NT2/D1 (cell line): ENCODE data around the gene CEACAM16.

ENCODE experiments used
- SUZ12 ChIP-seq: IDR thresholded peaks from 2 replicates; pipeline ENCODE4 v1.6.1; 2011; ENCODE audit not compliant: insufficient read length, insufficient read depth; ENCODE audit errors: extremely low read depth
- YY1 ChIP-seq: IDR thresholded peaks from 2 replicates; pipeline ENCODE4 v1.6.1; 2011; ENCODE audit not compliant: insufficient read length, insufficient read depth
- ZNF274 ChIP-seq: IDR thresholded peaks from 2 replicates; pipeline ENCODE4 v1.6.1; 2011; ENCODE audit warnings: mild to moderate bottlenecking, low read depth, low read length

- TF ChIP-seq ZNF274: no peak
- TF ChIP-seq SUZ12: no peak
- no peak for TF ChIP-seq YY1
Observed at GRCh38 chr19:44732235-44733014, 33.5 kb downstream of the CEACAM16 start.
